ENCODE measurements around the gene LZTR1. TPM values are rescaled to one million over a fixed set of nuclear protein-coding genes. Genes with fewer than 3 reads are reported as not detected.

LZTR1 gene
- total RNA-seq, 1 experiment from 2014 or later = 13.5 TPM

GRCh38 chr22:21015466-21016006 is 33.4 kb downstream of the LZTR1 start:
- DNase-seq (ENCODE audit: low read depth) = no peak

GRCh38 chr22:21016644-21017420 is 34.7 kb downstream of the LZTR1 start:
- no peak for DNase-seq (ENCODE audit: low read depth)

DNA sequence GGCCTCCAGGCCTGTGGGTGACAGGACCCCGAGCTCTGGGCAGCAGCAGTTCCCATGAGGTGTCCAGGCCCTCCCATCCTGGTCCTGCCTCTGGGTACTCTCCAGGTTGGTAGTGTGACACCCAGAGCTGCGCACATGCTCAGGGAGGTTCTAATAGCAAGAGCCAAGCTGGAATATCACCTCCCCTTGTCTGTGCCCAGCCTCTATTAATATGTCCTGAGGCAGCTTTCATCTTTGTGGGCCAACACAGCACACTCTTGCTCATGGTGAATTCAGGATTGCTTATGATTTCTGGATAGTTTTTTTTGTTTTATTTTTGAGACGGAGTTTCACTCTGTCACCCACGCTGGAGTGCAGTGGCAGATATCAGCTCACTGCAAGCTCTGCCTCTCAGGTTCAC is 36.2 kb downstream of the LZTR1 start:
- DNase-seq (ENCODE audit: low read depth) = no peak

DNA sequence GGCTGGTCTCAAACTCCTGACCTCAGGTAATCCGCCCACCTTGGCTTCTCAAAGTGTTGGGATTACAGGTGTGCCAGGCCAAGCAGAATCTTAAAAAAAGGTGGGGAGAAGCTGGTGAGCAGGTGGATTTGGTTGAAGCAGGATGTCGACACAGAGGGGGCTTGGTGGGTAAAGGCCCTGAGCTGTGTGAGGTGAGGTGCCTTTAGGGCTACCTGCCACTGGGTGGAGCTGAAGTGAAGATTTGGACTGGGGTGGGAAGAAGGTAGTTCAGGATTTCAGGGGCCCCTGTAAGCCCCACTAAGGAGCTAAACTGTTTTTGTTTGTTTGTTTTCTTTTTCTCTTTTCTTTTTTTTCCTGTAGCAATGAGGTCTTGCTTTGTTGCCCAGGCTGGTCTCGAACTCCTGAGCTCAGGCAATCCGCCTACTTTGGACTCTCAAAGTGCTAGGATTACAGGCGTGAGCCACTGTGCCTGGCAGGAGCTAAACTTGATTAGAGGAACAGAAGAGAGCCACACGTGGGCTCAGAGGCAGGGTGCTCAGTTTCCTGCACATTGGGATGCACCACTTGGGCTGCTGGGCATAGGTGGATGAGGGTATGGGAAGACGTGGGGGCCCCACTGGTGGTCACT is 38.8 kb downstream of the LZTR1 start:
- no peak for DNase-seq (ENCODE audit: low read depth)

DNA sequence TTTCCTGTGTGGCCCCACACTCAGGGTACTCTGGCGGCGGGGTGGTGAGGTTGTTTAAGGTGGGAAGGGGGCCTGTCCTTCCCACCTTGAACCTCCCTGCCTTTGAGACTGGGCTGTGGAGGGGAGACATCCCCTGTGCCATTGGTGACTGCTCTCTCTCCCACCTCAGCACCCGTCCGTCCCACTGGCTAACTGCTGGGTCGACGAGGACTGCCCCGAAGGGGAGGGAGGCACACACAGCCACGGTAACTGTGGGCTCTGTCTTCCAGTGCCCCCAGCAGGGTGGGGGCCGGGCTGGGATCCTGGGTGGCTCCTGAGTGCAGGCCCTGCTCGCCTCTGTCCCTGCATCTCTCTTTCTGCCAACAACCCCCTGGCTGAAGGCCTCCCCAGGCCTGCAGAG is 40.4 kb downstream of the LZTR1 start:
- DNase-seq (ENCODE audit: low read depth) = no peak

DNA sequence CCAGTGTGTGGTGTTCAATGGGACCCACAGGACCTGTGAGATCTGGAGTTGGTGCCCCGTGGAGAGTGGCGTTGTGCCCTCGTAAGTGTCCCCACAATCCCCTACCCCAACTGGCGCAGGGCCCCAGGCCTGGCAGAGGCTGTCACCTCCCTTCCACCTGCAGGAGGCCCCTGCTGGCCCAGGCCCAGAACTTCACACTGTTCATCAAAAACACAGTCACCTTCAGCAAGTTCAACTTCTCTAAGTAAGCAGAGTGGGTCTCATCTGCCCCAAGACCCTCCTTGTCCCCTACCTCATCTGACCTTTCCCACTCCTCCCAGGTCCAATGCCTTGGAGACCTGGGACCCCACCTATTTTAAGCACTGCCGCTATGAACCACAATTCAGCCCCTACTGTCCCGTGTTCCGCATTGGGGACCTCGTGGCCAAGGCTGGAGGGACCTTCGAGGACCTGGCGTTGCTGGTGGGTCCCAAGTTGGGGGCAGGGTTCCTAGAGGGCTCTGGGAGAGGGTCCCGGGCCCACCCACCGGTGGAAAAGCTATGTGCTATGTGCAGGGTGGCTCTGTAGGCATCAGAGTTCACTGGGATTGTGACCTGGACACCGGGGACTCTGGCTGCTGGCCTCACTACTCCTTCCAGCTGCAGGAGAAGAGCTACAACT is 41.0 kb downstream of the LZTR1 start:
- no peak for DNase-seq (ENCODE audit: low read depth)

DNA sequence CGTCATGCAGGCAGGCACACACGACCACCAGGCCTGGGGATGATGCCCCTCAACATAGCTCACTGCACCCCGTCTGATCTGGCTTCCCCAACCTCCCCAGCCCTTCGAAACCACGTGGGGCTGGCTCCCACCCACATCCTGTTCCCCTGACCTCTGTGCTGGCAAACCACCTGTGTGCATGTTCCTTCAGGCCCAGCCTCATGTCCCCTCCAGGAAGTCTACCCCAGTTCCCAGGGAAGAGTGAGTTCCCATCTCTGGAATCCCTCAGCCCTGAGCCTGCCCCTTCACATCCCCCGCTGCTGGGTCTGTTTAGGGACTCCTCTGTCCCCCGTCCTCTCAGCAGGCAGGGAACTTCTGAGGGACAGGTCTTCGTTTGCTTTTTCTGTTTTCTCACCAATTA is 43.2 kb downstream of the LZTR1 start:
- no peak for DNase-seq (ENCODE audit: low read depth)

DNA sequence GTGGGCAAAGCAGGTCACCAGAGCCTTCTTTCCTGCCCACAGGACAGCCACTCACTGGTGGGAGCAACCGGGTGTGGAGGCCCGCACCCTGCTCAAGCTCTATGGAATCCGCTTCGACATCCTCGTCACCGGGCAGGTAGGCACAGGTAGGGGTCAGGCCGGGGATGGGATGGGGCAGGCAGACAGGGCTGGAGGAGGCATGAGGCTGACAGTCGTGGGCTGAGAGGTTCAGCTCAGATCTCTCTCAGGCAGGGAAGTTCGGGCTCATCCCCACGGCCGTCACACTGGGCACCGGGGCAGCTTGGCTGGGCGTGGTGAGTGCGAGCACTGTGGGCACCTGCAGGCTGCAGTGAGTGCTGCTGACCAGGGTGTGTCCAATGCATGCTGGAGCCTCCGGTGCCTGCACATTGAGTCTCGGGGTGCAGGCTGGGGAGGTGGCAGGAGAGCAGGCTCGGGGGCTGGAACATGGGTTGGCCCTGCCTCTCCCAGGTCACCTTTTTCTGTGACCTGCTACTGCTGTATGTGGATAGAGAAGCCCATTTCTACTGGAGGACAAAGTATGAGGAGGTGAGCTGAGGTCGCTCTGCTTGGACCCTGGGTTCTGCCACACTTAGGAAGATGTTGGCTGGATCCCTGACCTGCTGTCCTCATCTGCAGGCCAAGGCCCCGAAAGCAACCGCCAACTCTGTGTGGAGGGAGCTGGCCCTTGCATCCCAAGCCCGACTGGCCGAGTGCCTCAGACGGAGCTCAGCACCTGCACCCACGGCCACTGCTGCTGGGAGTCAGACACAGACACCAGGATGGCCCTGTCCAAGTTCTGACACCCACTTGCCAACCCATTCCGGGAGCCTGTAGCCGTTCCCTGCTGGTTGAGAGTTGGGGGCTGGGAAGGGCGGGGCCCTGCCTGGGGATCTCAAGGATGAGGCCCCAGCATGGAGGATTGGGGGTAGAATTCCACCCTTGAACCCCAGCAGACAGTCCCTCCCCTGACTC is 44.0 kb downstream of the LZTR1 start:
- DNase-seq (ENCODE audit: low read depth) = no peak

DNA sequence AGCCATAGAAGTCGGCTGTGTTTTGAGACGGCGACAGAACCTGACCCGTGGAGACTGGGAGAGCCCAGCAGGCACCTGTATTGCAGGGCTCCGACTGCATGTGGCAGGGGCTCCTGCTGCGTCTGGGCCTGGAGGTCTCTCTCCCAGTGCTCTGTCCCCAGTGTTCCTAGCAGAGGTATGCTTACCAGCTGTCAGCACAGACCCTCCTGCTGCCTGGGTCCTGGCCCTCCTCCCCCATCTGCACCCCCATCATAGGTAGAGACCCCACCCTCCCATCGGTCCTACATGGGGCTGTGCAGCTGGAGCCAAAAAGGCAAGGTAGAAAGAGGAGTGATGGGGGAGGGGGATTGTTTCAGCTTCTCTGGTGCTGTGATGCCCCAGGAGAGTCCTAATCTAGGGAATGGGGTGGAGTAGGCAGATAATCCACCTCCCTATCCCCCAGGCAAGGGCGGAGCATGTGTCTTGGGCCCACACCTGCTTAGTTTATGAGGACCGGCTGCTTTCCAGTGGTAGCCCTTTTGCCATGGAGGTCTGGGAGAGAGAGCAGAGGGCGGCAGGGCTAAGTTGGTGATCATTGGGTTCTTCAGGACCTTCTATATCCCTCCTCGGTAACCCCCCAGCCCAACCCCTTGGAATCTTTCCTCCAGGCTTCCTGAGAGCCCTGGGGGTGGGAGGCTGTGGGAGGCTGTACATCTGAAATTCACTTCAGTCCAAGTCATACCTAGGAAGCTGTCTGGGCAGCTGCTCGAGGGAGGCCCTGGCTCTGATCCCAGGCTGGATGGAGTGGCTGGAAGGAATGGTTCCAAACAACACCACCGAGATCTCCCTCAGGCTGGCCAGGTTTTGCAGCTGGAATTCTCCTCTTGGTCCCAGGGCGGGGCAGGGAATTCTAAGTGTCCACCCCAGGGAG is 44.9 kb downstream of the LZTR1 start:
- peak; percentile 70 for DNase-seq (ENCODE audit: low read depth)

DNA sequence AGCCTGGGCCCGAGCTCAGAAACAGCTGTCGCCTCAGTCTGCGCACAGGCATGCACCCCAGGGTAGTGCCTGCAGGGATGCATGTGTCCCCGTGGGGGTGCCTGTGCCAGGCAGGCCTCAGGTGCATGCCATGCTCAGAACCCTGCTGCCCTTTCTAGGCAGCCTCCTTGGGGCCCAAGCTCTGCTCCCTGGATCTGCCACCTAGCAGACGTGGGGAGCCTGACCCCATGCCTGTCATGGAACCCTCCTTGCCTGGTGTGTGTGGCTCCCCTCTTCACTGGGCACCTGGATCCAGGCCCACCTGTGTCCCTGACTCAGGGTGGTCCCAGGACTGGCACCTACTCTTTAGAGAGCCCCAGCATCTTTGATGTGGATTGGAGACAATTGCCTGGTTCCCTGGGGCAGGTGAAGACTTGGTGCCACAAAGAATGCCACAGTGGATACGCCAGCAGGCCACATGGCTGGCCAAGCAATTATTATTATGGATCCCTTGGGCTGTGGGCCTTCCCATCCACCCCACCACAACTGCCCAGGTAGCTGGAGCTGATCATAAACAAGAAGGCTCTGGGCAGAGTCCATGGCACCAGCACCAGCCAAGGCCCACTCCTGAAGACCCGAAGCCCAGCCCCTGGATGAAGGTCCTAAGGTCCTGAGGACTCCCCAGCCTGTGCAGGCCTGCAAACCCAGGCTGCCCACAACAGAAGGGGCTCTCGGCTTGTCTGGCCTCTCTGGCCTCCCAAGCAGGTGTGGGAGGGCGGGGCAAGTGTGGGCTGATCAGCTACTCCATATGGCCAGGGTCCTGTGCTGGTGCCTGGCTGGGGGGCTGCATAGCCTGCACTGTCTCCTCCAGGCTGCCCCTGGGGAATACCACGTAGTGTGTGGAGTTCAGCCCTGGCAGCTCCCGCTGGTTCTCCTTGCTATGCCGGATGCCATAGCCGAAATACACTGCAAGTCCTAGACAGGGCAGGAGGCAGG is 46.5 kb downstream of the LZTR1 start:
- no peak for DNase-seq (ENCODE audit: low read depth)

- DNase-seq (ENCODE audit: low read depth) = no peak
These were observed 47.5 kb downstream of the LZTR1 start for GRCh38 chr22:21029486-21030025.

- no peak for DNase-seq (ENCODE audit: low read depth)
These were observed 47.9 kb downstream of the LZTR1 start for GRCh38 chr22:21030032-21030431.

DNA sequence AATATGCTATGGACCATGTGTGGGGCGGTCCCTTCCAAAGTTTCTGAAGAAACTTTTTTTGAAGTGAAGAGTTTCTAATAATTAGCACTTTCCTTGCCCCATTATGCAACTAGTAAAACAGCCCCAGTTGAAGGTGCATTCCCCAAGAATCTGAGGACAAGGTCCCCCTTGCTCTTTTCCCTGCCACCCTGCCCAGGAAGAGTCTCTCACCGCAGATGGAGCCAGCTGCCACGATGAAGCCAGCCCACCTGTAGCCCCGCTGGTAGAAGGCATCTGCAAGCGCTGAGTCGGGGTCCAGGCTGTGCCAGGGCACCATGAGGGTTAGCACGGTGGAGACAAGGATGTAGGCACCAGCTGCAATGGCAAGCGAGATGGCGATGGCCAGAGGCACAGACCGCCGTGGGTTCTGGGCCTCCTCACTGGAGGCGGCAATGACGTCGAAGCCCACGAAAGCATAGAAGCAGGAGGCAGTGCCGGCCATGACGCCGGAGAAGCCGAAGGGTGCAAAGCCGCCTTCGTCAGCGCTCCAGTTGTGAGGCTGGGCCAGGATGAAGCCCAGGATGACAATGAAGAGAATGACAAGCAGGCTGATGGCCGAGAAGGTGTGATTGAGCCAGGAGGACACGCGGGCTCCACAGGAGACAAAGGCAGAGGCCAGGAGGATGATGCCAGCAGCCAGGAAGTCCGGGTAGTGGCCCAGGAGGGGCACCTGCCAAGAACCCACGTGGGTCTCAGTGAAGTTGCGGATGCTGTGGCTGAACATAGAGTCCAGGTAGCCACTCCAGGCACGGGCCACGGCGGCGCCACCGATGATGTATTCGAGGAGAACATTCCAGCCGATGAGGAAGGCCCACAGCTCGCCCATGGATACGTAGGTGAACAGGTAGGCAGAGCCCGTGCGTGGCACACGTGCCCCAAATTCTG is 48.8 kb downstream of the LZTR1 start:
- no peak for DNase-seq (ENCODE audit: low read depth)

DNA sequence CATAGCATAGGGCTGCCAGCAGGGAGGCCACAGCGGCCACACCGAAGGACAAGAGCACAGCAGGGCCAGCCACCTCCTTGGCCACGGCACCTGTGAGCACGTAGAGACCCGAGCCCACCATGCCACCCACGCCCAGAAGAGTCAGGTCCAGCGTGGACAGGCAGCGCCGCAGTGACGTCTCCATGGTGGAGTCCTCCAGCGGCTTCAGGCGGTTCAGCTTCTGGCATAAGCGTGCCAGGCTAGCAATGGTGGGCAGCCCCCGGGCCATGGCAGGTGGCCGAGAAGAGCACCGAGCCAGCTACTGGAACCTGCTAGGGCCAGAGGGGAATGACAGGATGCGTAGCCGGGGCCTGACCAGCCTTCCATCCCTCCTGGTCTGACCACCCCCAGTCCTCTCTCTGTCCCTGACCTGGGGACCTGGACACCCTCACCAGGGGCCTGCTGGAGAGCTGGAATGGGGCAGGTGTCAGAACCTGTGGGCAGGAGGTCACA is 49.5 kb downstream of the LZTR1 start:
- no peak for DNase-seq (ENCODE audit: low read depth)

GRCh38 chr22:21032037-21032867 is 50.2 kb downstream of the LZTR1 start, which contains the start of gene SLC7A4:
TSS of gene SLC7A4 (minus strand) at chr22:21032561. CDS start at chr22:21031812, 749 bp downstream.
- no peak for DNase-seq (ENCODE audit: low read depth)

DNA sequence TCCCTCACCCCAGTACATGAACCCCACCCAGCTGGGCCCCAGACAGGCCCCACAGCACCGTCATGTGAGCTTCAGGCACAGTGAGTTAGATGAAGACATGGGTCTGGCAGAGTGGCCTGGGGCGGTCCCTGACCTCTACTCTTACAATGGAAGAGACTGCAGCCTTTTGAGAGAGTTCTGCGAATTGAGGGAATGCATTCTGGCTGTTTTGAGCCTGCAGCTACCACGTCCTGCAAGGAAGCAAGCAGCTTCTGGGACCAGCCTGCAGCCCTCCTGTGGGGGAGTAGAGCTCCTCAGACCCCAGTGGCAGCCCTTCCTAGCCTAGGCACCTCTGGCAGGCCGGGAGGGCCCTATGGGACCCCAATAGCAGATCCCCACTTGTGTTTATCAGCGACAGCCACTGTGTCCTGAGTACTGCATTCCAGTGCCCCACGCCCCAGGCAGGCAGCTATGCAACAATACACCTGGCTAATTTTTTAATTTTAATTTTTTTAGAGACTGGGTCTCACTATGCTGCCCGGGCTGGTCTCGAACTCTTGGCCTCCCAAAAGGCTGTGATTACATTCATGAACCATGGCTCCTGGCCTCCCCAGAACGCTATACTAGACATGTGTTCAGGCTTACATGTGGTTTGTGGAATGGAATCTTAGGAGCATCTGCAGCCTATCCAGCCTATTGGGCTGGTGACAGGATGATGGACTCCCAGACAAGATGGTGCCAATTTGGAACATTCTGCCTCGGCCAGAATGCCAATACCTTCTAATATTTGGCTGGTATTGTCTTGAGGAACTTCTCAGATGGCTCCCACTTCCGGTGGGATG is 51.0 kb downstream of the LZTR1 start:
- no peak for DNase-seq (ENCODE audit: low read depth)
